NT2/D1 (cell line): Measurements from ENCODE around the gene TIAL1.

Experiments
- DNase-seq: peaks from one replicate; pipeline ENCODE4 v3.0.0-alpha.2; 2011; ENCODE audit warnings: low read depth, low spot score
- H3K27me3 ChIP-seq: 2 replicates; pipeline ENCODE4 v1.6.0; 2011; ENCODE audit warnings: mild to moderate bottlenecking; ENCODE audit not compliant: insufficient read length, insufficient read depth
- H3K36me3 ChIP-seq: 2 replicates; pipeline ENCODE4 v1.6.1; 2011; ENCODE audit warnings: mild to moderate bottlenecking, low read length, mixed read lengths; ENCODE audit not compliant: insufficient read depth, insufficient read length
- H3K4me1 ChIP-seq: 2 replicates; pipeline ENCODE4 v1.5.1; 2011; ENCODE audit not compliant: insufficient read depth, insufficient read length
- H3K4me3 ChIP-seq: 2 replicates; pipeline ENCODE4 v1.5.1; 2011; ENCODE audit warnings: low read depth; ENCODE audit not compliant: insufficient read length
- H3K9ac ChIP-seq: 2 replicates; pipeline ENCODE4 v1.6.0; 2011; ENCODE audit warnings: low read depth; ENCODE audit not compliant: insufficient read length
- H3K9me3 ChIP-seq: 2 replicates; pipeline ENCODE4 v1.5.1; 2011; ENCODE audit warnings: mild to moderate bottlenecking, low read length; ENCODE audit not compliant: insufficient read depth
- SUZ12 ChIP-seq: IDR thresholded peaks from 2 replicates; pipeline ENCODE4 v1.6.1; 2011; ENCODE audit not compliant: insufficient read length, insufficient read depth; ENCODE audit errors: extremely low read depth
- YY1 ChIP-seq: IDR thresholded peaks from 2 replicates; pipeline ENCODE4 v1.6.1; 2011; ENCODE audit not compliant: insufficient read length, insufficient read depth
- ZNF274 ChIP-seq: IDR thresholded peaks from 2 replicates; pipeline ENCODE4 v1.6.1; 2011; ENCODE audit warnings: mild to moderate bottlenecking, low read depth, low read length

Gene TIAL1

DNA sequence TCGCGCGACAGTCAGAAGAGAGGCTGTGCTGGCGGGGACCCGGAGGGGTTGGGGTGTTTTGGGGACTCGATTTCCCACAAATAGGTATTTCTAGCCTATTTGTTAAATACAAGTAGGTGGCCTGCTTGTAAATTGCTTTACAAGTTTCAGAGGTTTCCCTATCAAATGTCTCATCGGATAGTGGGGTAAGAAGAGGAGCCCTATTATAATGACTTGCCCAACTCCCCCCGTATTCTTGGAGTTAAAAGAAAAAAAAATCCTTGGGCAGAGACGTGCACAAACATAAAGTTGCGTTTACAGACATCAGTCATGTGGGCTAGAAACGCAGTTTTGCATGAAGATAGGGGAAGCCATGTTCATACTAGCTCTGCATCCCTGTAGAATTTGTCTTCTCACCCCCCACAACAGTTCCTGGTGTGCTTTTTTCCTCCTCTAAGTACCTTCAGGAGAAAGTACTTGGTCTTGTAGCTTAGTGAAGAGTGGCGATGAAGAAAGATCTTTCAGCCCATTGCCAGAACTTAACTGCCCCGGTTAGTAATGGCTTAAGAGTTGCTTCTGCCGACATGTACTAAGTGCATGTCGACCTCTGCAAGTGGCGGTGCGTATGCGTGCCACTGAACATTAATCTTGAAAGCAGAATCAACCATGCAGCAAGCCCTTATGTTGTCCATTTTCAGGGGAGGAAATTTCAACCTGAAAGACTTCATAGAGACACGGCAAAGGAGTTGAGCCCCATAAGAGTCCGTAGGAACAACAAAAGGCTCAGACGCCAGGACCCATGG, 832 bp upstream of the TIAL1 start:
- peak overlapping the region; percentile 78 for H3K9ac ChIP-seq
- DNase-seq: no peak
- peaks cover 6% of the 10 kb centered on the region; the same call in 1 of the 2 replicates for H3K9me3 ChIP-seq
- H3K4me3 ChIP-seq: peak overlapping the region; percentile 88
- H3K27me3 ChIP-seq: no peaks in the 10 kb centered on the region
- H3K4me1 ChIP-seq: no peaks in the 10 kb centered on the region
- TF ChIP-seq ZNF274 (no peak), YY1 (no peak), SUZ12 (no peak)
- peaks cover 9% of the 10 kb centered on the region for H3K36me3 ChIP-seq

DNA sequence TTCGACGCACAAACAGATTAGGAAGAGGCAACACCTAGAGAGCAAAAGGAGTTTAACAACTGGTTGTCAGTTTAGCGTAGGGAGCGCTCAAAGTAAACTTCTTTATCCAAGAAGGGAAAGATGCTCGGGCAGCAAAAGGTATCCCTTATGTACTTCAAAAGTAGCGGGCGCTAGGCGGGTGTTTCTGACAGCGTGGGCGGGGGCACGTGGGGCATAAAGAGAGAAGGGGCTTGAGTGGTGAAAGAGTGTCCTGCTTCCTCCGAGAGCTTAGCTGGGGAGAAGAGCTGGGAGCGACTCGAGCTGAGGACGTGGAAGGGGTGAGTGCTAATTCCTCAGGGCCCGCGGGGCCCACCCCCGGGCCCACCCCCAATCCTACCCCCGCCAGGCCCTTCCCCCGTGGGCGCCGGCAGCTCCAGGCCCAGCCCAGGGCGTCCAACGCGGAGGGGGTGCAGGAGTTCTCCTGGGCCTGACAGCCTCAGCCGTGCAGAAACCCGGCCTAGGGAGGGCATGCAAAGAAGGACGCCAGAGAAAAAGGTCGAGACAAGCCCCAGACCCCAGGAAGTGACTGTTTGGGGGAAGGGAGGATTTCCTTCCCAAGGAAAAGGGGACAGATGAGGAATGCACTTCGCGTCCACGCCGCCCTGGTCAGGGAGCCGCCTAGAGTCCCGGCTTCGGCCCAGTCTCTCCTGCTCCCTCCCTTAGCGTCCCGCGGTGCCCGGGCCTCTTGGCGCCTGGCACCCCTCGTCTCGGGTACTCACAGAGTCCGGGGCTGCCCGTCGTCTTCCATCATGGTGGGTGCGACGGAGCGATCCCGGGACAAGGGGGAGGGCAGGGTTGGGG, 868 bp downstream of the TIAL1 start:
- Histone ChIP-seq H3K9ac (peak overlapping the region; percentile 95), H3K9me3 (peaks cover 6% of the 10 kb centered on the region; the same call in 1 of the 2 replicates), H3K4me3 (peak overlapping the region; percentile 88), H3K36me3 (peaks cover 11% of the 10 kb centered on the region), H3K27me3 (no peaks in the 10 kb centered on the region), H3K4me1 (no peaks in the 10 kb centered on the region)
- DNase-seq: no peak
- TF ChIP-seq SUZ12 (no peak), YY1 (no peak), ZNF274 (no peak)

DNA sequence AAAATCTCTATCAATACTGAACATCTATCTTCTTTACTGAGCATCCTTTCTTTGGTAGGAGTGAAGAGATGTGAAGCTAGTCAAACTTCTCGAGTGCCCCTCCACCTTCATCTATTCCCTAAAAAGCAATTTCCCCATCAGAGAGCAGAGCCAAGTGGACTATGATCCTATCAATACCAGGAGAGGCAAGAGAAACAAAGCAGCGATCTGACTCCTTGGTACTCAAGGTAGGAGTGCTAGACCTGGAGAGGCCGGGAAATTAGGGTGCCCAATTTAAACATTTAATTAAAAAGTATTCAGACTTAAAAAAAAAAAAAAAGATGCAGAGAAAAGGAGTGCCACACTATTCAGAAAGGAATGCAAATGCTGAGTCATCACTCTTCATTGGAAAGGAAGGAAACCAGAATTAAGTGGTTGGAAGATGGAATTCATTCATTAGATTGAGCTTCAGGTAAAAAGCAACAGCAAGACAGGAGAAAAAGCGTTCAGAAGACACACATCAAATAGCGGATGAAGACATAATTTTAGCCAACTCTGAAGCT, 1.6 kb downstream of the TIAL1 start:
- DNase-seq: no peak
- no peaks in the 10 kb centered on the region for H3K4me1 ChIP-seq
- peak overlapping the region; percentile 88 for H3K4me3 ChIP-seq
- peaks cover 6% of the 10 kb centered on the region; the same call in 1 of the 2 replicates for H3K9me3 ChIP-seq
- TF ChIP-seq ZNF274: no peak
- TF ChIP-seq SUZ12: no peak
- no peak for TF ChIP-seq YY1
- peak overlapping the region; percentile 95 for H3K9ac ChIP-seq
- H3K27me3 ChIP-seq: no peaks in the 10 kb centered on the region
- H3K36me3 ChIP-seq: peaks cover 14% of the 10 kb centered on the region

DNA sequence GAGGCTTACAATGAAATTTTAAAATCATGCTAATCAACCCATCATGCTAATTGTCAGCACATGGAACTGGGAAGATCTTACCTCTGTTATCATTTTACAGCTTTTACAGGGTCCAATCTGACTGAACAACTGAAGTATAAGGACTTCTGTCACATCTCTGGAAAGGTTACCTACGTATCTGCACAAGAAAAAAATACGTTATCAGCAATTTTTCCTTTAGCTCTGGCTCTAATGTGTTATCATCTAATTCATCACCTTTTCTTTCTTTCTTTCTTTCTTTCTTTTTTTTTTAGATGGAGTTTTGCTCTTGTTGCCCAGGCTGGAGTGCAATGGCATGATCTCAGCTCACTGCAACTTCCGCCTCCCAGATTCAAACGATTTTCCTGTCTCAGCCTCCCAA, 8.7 kb downstream of the TIAL1 start:
- peaks cover 44% of the 10 kb centered on the region for H3K36me3 ChIP-seq

DNA sequence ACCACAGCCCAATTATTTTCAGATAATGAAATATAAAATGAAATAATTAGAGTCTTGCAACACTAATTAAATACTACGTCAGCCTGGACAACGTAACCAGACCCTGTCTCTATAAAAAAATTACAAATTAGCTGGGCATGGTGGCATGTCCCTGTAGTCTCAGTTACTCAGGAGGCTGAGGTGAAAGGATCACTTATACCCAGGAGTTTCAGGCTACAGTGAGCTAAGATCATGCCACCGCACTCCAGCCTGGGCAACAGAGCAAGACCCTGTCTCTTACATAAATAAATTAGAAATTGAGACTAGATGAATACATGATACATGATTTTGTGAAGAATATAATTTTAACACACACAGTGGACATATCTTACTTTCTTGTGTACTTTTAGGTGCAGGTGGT, 18.4 kb downstream of the TIAL1 start:
- Histone ChIP-seq H3K9ac (no peak overlapping the region), H3K36me3 (peaks cover 82% of the 10 kb centered on the region), H3K4me1 (no peaks in the 10 kb centered on the region), H3K4me3 (no peak overlapping the region), H3K27me3 (no peaks in the 10 kb centered on the region), H3K9me3 (no peaks in the 10 kb centered on the region)
- DNase-seq: no peak
- TF ChIP-seq ZNF274 (no peak), SUZ12 (no peak), YY1 (no peak)

More for the DNA sequence above, 8.7 kb downstream of the TIAL1 start:
- no peak for DNase-seq
- Histone ChIP-seq H3K4me1 (no peaks in the 10 kb centered on the region), H3K4me3 (no peak overlapping the region), H3K9me3 (no peaks in the 10 kb centered on the region), H3K27me3 (no peaks in the 10 kb centered on the region), H3K9ac (no peak overlapping the region)
- TF ChIP-seq ZNF274 (no peak), SUZ12 (no peak), YY1 (no peak)

DNA sequence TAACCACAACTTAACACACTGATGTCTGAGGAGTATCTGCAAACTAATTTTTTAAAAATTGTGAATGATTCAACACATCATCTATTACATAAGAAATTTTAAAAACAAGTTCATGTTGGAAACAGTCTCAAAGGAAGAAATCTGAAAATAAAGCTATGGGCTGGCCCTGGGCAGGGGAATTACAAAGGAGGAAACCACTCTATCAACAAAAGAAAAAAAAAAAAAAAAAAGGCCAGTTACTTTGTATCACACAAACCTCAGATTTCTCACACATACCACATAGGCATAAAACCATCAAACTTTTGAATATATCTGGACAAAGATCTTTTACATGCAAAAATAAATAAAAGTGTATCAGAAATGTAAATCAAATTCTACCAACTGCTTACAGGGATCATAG, 20.8 kb downstream of the TIAL1 start:
- no peaks in the 10 kb centered on the region for H3K4me1 ChIP-seq
- no peaks in the 10 kb centered on the region for H3K9me3 ChIP-seq
- no peak for DNase-seq
- TF ChIP-seq SUZ12: no peak
- no peak for TF ChIP-seq ZNF274
- TF ChIP-seq YY1: no peak
- no peaks in the 10 kb centered on the region for H3K27me3 ChIP-seq
- H3K36me3 ChIP-seq: peaks cover 72% of the 10 kb centered on the region
- H3K4me3 ChIP-seq: no peak overlapping the region
- H3K9ac ChIP-seq: no peak overlapping the region

DNA sequence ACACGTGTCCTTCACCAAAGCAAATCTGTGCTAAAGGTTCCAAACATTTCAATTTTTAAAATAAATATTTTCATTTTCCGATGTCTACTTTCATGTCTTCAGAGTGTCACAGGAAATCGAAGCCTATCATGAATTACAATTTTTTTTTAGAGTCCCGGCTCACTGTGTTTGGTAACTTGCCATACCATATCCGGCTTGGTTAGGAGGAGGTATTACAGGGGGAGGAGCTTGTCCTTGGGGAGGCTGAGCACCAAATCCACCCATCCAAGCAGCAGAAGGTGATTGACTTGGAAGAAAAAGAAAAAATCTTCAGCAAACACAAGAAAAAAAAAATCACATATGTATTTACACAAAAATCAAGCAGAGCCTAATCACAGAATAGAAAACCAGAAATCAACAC, 21.3 kb downstream of the TIAL1 start:
- Histone ChIP-seq H3K4me1 (no peaks in the 10 kb centered on the region), H3K9me3 (no peaks in the 10 kb centered on the region), H3K4me3 (no peak overlapping the region), H3K36me3 (peaks cover 67% of the 10 kb centered on the region), H3K9ac (no peak overlapping the region), H3K27me3 (no peaks in the 10 kb centered on the region)
- TF ChIP-seq SUZ12: no peak
- no peak for TF ChIP-seq YY1
- TF ChIP-seq ZNF274: no peak
- no peak for DNase-seq
